GM23248 (cell line): ENCODE results near the gene ZSWIM5. TPM values are rescaled to one million over a fixed set of nuclear protein-coding genes. Genes with fewer than 3 reads are reported as not detected.
"Not testable (repeated sequence)": the region's sequence is repeated elsewhere in the genome, so short reads cannot be mapped to it uniquely, and the experiment has no call there.

Experiments used
- DNase-seq: peaks from one replicate; pipeline ENCODE4 v3.0.0-alpha.2; 2015
- H2AFZ ChIP-seq: fragments of 200-600 bp; sonication (generic); 2 replicates; pipeline ENCODE4 v1.6.1; 2016; ENCODE audit warnings: antibody characterized with exemption
- H3F3A ChIP-seq: fragments of 200-600 bp; sonication (generic); 2 replicates; pipeline ENCODE4 v1.6.1; 2016; ENCODE audit warnings: mild to moderate bottlenecking, antibody characterized with exemption, mixed run types; ENCODE audit not compliant: insufficient read depth
- H3K27ac ChIP-seq: fragments of 200-600 bp; sonication (generic); 2 replicates; pipeline ENCODE4 v1.5.1; 2016; ENCODE audit warnings: mild to moderate bottlenecking
- H3K27me3 ChIP-seq: fragments of 200-600 bp; sonication (generic); replicated peaks from 2 replicates; pipeline ENCODE4 v1.6.1; 2016; ENCODE audit warnings: mild to moderate bottlenecking; ENCODE audit not compliant: insufficient read depth
- H3K36me3 ChIP-seq: fragments of 200-600 bp; sonication (generic); 2 replicates; pipeline ENCODE4 v1.6.1; 2016; ENCODE audit warnings: low read depth, mild to moderate bottlenecking
- H3K4me1 ChIP-seq: fragments of 200-600 bp; sonication (generic); 2 replicates; pipeline ENCODE4 v1.6.1; 2016; ENCODE audit warnings: mild to moderate bottlenecking; ENCODE audit not compliant: insufficient read depth
- H3K4me2 ChIP-seq: fragments of 200-600 bp; sonication (generic); one replicate; pipeline ENCODE4 v1.6.1; 2016; ENCODE audit warnings: mild to moderate bottlenecking; ENCODE audit not compliant: unreplicated experiment
- H3K4me3 ChIP-seq: fragments of 200-600 bp; sonication (generic); 2 replicates; pipeline ENCODE4 v1.5.1; 2016; ENCODE audit warnings: mild to moderate bottlenecking
- H3K79me2 ChIP-seq: fragments of 200-600 bp; sonication (generic); 2 replicates; pipeline ENCODE4 v1.6.1; 2016; ENCODE audit warnings: mild to moderate bottlenecking; ENCODE audit not compliant: insufficient read depth
- H3K9ac ChIP-seq: fragments of 200-600 bp; sonication (generic); 2 replicates; pipeline ENCODE4 v1.6.1; 2016; ENCODE audit warnings: mild to moderate bottlenecking
- H3K9me2 ChIP-seq: fragments of 200-600 bp; sonication (generic); 2 replicates; pipeline ENCODE4 v1.6.1; 2016; ENCODE audit warnings: mixed run types, mild to moderate bottlenecking, moderate library complexity; ENCODE audit not compliant: insufficient read depth
- H3K9me3 ChIP-seq: fragments of 200-600 bp; sonication (generic); one replicate; pipeline ENCODE4 v1.6.1; 2017; ENCODE audit warnings: low read depth
- H4K20me1 ChIP-seq: fragments of 200-600 bp; sonication (generic); 2 replicates; pipeline ENCODE4 v1.6.0; 2016; ENCODE audit not compliant: insufficient read depth
- EZH2 ChIP-seq: fragments of 200-600 bp; sonication (generic); IDR thresholded peaks from 2 replicates; pipeline ENCODE4 v1.6.1; 2018; ENCODE audit warnings: antibody characterized with exemption, mild to moderate bottlenecking; ENCODE audit not compliant: insufficient read depth, poor library complexity, severe bottlenecking
- EZH2phosphoT487 ChIP-seq: fragments of 200-600 bp; sonication (generic); IDR thresholded peaks from 2 replicates; pipeline ENCODE4 v1.6.1; 2018; ENCODE audit warnings: antibody characterized with exemption, moderate library complexity, mild to moderate bottlenecking, low read depth; ENCODE audit not compliant: insufficient read depth
- WGBS, 2 experiments: methylation state at CpG; one replicate each; pipeline ENCODE4 v1.1.6; 2015 to 2017; ENCODE audit warnings: low lambda C conversion rate in 2 of 2, low coverage in 1 of 2; ENCODE audit errors: missing lambda C conversion rate in 2 of 2; 5-methylcytosine and 5-hydroxymethylcytosine counted together
- in situ Hi-C: fragments of 300-500 bp; cut with MboI; formaldehyde crosslinking; loops from 2 replicates; pipeline ENCODE4 v1.15.0; 2020
- polyA plus RNA-seq: library from polyadenylated mRNA; unstranded; fragments of >200 nt; fragmentation: Nextera tagmentation; extraction: Ambion mirVana; gene quantifications from 2 replicates; pipeline ENCODE4 v1.2.1, GENCODE V29; 2016
- total RNA-seq: library from RNA; depleted of rRNA; stranded (reverse); fragments of >200 nt; shearing (Covaris generic); gene quantifications from 2 replicates; pipeline ENCODE4 v1.2.3, GENCODE V29; 2014

Gene ZSWIM5
- total and polyA plus RNA-seq, 2 experiments from 2014 or later = 0.06 to 0.54 TPM

DNA sequence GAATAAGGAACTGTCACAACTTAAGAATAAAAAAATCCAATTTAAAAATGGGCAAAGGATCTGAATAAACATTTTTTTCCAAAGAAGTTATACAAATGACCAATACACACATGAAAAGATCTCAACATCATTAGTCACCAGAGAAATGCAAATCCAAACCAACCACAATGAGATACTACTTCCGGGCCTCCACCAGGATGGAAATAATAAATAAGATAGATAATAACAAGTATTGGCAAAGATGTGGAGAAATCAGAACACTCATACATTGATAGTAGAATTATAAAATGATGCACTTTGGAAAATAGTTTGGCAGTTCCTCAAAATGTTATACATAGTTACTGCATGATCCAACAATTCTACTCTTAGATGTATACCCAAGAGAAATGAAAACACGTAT lies 18.7 kb downstream of the ZSWIM5 start:
- Histone ChIP-seq H3K4me2 (no peak overlapping the region), H3K9ac (no peak overlapping the region)

DNA sequence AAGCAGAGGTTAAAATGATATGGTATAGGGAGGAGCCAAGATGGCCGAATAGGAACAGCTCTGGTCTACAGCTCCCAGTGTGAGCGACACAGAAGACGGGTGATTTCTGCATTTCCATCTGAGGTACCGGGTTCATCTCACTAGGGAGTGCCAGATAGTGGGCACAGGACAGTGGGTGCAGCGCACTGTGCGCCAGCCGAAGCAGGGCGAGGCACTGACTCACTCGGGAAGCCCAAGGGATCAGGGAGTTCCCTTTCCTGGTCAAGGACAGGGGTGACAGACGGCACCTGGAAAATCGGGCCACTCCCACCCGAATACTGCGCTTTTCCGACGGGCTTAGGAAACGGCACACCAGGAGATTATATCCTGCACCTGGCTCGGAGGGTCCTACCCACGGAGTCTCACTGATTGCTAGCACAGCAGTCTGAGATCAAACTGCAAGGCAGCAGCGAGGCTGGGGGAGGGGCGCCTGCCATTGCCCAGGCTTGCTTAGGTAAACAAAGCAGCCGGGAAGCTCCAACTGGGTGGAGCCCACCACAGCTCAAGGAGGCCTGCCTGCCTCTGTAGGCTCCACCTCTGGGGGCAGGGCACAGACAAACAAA lies 26.4 kb downstream of the ZSWIM5 start:
- WGBS, 2 experiments = 78 to 88% methylated on average over 13 to 20 of the region's 21 CpGs
- H3K27ac ChIP-seq, H3K4me1 ChIP-seq, in situ Hi-C loops, H3K9ac ChIP-seq, H3K79me2 ChIP-seq, H3K4me2 ChIP-seq, H3K36me3 ChIP-seq, H3F3A ChIP-seq, H3K27me3 ChIP-seq, H3K9me2 ChIP-seq, H3K9me3 ChIP-seq, H3K4me3 ChIP-seq, DNase-seq, H4K20me1 ChIP-seq, H2AFZ ChIP-seq: not testable (repeated sequence)

More for the DNA sequence above, 18.7 kb downstream of the ZSWIM5 start:
- Histone ChIP-seq H3K79me2 (no peaks in the 10 kb centered on the region), H3K27ac (no peak overlapping the region), H3F3A (peaks cover 19% of the 10 kb centered on the region), H2AFZ (no peak overlapping the region), H3K27me3 (no peaks in the 10 kb centered on the region), H3K4me3 (no peak overlapping the region), H3K36me3 (no peaks in the 10 kb centered on the region), H3K9me3 (no peaks in the 10 kb centered on the region), H3K9me2 (no peaks in the 10 kb centered on the region), H3K4me1 (peaks cover 18% of the 10 kb centered on the region), H4K20me1 (no peaks in the 10 kb centered on the region)
- DNase-seq = peak; percentile 50
- WGBS, 2 experiments = 32 to 45% methylated on average over 2 of the region's 2 CpGs
- TF ChIP-seq EZH2 (no peak), EZH2phosphoT487 (no peak)
- in situ Hi-C loops = no loop called here

DNA sequence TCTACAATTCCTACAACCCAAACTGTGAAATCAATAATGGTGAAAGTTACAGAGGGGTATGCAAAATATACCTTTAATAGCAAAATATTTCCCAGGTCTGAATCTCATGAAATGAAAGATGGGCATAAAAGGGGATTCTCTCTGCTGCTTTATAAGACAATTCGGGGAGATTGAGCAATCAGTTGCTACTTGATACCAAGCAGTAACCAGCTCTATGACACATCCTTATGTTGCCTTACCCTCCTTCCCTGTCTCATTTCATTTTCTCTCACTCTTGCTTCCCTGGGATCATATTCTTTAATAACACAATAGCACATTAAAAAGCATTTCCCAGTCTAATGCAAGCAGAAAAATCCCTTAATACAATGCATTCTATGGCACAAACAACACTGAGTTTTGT lies 29.0 kb downstream of the ZSWIM5 start:
- peak; percentile 65 for DNase-seq

DNA sequence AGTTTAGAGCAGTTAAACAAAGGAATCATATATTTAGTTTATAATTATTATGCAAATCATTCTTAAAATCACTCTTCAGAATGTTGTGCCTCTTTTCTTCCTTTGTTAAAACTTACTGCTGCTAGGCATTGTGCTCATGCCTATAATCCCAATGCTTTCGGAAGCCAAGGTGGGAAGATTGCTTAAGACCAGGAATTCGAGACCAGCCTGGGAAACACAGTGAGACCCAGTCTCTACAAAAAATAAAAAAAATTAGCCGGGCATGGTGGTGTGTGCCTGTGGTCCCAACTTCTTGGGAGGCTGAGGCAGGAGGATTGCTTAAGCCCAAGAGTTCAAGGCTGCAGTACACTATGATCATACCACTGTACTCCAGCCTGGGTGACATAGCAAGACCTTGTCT lies 33.6 kb downstream of the ZSWIM5 start:
- DNase-seq = no peak
- H3K4me2 ChIP-seq = no peak overlapping the region
- H3K4me3 ChIP-seq = no peak overlapping the region
- TF ChIP-seq EZH2phosphoT487 (no peak), EZH2 (no peak)
- in situ Hi-C loops = no loop called here
- H3K9me3 ChIP-seq = no peaks in the 10 kb centered on the region
- no peaks in the 10 kb centered on the region for H4K20me1 ChIP-seq
- no peak overlapping the region for H3K9ac ChIP-seq
- H3K4me1 ChIP-seq = no peaks in the 10 kb centered on the region
- H3K36me3 ChIP-seq = no peaks in the 10 kb centered on the region
- H3F3A ChIP-seq = no peaks in the 10 kb centered on the region
- H3K79me2 ChIP-seq = no peaks in the 10 kb centered on the region
- H3K27ac ChIP-seq = no peak overlapping the region
- H2AFZ ChIP-seq = no peak overlapping the region
- WGBS, 2 experiments = 61% methylated on average over 3 of the region's 3 CpGs
- 0 out of 2 replicates have a peak, but pooled peaks cover 3% of the 10 kb centered on the region for H3K27me3 ChIP-seq
- H3K9me2 ChIP-seq = no peaks in the 10 kb centered on the region

More for the DNA sequence above, 29.0 kb downstream of the ZSWIM5 start:
- Histone ChIP-seq H3K9me2 (no peaks in the 10 kb centered on the region), H3K9ac (no peak overlapping the region), H3F3A (no peaks in the 10 kb centered on the region), H3K27me3 (no peaks in the 10 kb centered on the region), H4K20me1 (no peaks in the 10 kb centered on the region), H3K4me2 (no peak overlapping the region), H3K4me3 (no peak overlapping the region), H3K4me1 (no peaks in the 10 kb centered on the region), H2AFZ (no peak overlapping the region), H3K79me2 (no peaks in the 10 kb centered on the region), H3K27ac (no peak overlapping the region), H3K9me3 (no peaks in the 10 kb centered on the region), H3K36me3 (no peaks in the 10 kb centered on the region)
- TF ChIP-seq EZH2 (no peak), EZH2phosphoT487 (no peak)
- 21 to 26% methylated on average over 1 of the region's 1 CpG for WGBS, 2 experiments
- in situ Hi-C loops = no loop called here

DNA sequence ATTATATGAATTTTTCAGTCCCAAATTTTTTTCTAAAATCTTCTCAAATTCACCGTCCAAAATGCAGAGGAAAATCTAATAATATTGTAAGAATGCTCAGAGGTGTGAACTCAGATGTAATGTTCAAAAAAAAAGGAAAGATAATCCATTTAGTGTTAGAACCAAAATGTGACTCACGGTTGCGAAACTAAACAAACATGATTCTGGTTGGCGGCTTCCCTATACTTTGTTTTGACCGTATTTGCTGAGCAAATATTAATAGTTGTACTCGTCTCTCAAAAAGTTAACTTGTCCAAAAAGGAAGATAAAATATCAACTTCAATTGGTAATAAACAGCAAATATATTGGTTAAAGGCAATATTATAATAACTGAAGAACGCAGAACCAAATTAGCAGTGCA lies 34.4 kb downstream of the ZSWIM5 start:
- Histone ChIP-seq H3K9me3 (no peaks in the 10 kb centered on the region), H2AFZ (no peak overlapping the region), H3K79me2 (no peaks in the 10 kb centered on the region), H3K27me3 (0 out of 2 replicates have a peak, but pooled peaks cover 3% of the 10 kb centered on the region), H3K4me2 (no peak overlapping the region), H3K36me3 (no peaks in the 10 kb centered on the region), H3K9ac (no peak overlapping the region), H3K4me1 (no peaks in the 10 kb centered on the region), H4K20me1 (no peaks in the 10 kb centered on the region), H3K9me2 (no peaks in the 10 kb centered on the region), H3K27ac (no peak overlapping the region), H3K4me3 (no peak overlapping the region), H3F3A (no peaks in the 10 kb centered on the region)
- DNase-seq = peak; percentile 24
- in situ Hi-C loops = no loop called here
- WGBS, 2 experiments = 71 to 77% methylated on average over 7 of the region's 7 CpGs
- TF ChIP-seq EZH2 = no peak
- TF ChIP-seq EZH2phosphoT487 = no peak
